Embryonic facial prominence (tissue), 1 donor: Measurements from ENCODE around the gene RBX1.
"Not testable (repeated sequence)": the region's sequence is repeated elsewhere in the genome, so short reads cannot be mapped to it uniquely, and the experiment has no call there.

Experiments used
- DNase-seq: peaks from one replicate; pipeline ENCODE4 v3.0.0-alpha.2; 2016; ENCODE audit errors: extremely low spot score

RBX1 gene

DNA sequence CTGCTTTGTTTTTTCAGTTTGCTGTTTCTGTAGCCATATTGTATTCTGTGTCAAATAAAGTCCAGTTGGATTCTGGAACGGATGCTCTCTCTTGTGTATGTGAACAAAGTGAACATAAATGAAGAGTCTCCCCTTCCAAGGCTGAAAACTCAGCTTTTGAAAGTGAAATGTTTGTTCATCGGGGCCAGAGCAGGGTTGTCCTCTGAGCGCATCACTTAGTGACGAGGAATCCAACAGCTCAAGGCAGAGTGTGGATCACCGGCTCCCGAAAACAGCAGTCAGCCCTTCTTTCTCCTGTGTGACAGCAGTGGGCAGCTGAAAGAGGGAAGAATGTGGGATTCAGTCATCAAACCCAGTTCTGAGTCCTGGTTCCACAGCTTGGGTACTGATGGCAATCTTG is 21.4 kb downstream of the RBX1 start:
- no peak for DNase-seq

DNA sequence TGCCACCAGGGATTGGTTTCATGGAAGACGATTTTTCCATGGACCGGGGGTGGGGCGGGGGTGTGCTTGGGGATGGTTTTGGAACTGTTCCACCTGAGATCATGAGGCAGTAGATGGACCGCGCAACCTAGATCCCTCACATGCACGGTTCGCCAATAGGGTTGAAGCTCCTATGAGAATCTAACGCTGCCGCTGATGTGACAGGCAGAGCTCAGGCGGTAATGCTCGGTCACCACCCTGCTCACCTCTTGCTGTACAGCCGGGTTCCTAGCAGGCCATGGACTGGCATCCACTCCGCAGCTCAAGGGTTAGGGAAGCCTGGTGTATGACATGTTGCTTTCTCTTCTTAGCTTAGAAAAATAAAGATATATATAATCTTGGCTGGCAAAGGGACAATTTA is 22.0 kb downstream of the RBX1 start:
- no peak for DNase-seq

DNA sequence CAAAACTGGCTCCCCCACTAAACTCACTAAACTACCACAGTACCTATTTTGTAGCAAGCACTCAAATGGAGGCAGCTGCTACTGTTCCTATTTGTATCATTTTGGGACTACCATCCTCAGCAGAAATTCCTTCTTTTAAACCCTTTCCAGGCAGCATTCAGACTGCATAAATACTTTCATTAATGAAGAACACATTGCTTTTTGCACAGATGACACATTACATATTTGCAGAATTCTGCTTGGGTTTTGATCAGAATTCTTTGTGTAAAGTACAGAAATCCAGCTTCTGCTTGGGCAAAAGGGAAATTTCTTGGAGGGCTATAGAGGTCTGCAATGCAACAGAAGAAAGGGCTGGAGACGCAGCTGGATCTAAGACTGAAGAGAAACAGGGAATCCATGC is 24.2 kb downstream of the RBX1 start:
- DNase-seq, result no peak

DNA sequence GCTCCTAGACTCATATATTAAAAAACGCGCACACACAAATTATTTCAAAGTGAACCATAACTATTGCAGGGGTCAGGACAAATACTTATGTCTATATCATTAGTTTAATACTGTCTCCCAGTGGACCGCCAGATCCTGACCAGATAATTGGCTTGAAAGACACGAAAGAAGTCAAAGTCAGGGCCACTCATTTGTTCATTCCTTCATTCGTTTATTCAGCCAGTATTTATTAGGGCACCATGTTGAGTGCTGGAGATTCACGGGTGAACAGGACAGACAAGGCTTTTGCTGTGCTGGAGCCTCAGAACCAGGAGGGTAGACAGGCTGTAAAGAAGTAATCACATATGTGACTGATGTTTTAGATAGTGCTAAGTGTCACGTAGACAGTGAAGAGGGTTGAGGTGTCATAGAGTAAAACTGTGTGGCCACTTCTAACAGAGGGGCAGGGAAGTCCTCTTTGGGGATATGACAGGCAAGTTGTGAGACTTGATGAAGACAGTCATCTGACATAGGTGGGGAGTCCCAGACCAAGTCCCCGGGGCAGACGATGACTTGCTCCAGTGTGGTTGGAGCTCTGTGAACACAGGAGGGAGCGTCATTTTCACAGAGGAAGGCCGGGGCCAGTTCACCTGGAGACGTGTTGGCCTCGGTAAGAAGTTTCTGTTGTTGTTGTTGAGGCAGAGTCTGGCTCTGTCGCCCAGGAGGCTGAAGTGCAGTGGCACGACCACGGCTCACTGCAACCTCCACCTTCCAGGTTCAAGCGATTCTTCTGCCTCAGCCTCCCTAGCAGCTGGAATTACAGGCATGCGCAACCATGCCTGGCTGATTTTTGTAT is 25.9 kb downstream of the RBX1 start:
- DNase-seq, result no peak

DNA sequence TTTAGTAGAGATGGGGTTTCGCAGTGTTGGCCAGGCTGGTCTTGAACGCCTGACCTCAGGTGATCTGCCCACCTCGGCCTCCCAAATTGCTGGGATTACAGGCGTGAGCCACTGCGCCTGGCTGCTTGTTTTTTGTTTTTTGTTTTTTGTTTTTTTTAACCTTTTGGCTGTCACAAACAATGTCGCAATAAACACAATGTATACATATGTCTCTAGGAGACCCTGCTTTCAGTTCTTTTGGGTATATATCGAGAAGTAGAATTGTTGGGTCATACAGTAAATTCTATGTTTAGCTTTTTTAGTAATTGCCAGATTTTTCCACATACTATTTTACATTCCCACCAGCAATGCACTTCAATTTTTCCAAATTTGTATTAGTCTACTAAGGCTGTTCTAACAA is 28.0 kb downstream of the RBX1 start:
- no peak for DNase-seq

DNA sequence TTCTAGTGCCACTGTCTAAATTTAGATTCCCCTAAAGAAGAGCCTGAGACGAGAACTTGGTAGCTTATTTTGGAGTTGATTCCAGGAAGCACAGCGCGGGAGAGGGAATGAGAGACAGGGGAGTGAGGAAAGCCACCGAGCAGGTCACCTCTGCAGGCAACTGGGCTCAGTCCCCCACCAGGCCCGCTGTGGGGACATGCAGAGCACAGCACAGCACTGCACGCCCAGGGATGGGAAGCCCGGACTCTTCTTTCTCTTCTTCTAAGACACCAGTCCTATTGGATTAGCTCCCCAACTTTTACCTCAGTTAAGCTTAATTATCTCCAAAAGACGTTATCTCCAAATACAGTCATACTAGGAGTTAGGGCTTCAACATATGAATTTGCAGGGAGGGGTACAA is 28.7 kb downstream of the RBX1 start:
- no peak for DNase-seq

DNA sequence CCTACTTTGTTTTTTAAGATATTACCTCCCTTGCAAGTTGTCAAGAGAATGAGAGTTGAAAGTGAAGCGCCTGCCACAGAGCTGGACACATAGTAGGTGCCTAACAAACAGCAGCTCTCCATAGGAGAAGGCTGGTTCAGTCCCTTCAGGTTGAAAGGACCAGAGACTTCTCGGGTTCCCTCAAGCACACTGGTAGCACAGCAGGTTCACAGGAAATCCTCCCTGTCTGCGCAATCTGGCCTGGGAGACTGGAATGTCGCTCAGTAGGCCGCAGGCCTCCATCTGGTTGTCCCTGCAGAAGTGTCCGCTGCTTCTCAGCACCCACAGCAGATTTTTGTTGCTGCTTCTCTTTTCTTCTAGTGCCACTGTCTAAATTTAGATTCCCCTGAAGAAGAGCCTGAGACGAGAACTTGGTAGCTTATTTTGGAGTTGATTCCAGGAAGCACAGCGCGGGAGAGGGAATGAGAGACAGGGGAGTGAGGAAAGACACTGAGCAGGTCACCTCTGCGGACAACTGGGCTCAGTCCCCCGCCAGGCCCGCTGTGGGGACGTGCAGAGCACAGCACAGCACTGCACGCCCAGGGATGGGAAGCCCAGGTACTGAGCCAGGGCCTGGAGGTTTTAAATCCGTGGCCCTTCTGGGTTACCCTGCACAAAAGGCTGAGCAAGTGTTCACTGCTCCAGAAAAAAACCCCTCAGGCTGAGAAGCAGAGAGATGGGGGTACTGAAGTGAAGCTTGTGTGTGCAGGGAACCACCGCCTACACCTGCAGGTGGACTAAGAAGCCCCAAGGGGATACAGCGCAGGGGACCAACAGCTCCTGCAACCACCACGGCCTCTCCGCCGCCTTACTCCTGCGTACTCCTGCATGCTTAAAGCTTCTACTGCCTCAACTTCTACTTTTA is 31.6 kb downstream of the RBX1 start:
- no peak for DNase-seq

DNA sequence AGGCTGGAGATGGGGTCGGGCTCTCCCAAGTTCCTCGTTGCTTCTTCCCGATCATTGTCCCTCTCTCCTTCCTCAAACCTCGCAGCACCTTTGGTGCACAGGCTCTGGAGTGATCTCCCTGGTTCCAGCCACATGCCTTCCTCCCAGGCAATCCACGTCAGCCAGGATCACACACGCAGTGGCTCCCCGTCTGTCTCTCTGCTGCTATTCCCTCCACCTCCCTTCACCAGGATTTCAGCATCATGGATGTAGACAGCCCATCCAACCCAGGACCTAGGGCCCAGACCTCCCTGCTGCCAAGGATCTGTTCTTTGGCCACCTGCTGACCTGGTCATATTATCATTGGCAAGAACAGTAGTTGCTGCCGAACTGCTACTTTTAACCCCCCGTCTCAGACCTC is 40.1 kb downstream of the RBX1 start:
- no peak for DNase-seq

DNA sequence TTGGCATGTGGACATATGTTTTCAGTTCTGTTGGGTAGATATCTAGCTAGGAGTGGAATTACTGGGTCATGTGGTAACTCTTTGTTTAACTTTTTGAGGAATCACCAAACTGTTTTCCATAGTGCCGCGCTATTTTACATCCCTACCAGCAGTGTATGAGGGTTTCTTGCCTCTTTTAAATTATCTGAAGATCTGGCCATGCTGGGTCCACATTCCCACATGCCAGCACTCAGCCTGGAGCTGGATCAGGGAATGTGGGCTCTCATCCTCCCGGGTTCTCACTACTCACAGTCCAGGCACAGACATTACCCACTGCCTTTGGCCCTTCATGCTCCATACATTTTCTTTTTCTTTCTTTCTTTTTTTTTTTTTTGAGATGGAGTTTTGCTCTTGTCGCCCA is 44.6 kb downstream of the RBX1 start:
- DNase-seq, result no peak

DNA sequence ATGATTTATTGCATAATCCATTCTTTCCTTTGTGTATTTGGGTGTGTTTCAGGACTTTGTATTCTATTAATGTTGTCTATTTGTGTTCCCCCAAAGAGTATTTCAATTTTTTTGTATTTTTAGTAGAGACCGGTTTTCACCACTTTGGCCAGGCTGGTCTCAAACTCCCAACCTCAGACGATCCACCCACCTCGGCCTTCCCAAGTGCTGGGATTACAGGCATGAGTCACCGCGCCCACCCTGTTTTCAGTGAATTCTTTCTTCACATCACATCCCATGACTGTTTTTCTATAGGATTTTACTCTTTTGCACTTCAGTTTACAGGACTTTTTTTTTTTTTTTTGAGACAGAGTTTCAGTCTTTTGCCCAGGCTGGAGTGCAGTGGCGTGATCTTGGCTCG is 46.3 kb downstream of the RBX1 start:
- no peak for DNase-seq

DNA sequence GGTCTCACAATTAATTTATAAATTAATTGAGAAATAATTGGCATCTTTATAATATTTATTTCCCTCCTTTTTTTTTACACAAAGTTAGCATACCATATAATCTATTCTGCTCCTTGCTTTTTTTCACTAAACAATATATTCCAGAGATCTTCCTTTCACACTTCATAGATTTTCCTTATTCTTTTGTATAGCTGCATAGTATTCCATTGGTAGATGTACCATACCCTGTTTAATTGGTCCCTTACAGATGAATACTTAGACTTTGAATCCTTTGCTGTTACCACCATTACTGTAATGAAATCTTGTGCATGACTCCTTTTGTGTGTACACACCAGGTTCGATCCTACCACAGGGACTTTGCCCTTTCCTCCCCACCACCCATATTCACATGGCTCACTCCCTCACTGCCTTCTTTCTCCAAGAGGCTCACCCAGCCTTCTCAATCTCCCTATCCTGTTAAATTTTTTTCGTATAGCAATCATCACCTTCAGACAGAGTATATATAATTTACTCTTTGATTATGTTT is 48.9 kb downstream of the RBX1 start:
- no peak for DNase-seq

DNA sequence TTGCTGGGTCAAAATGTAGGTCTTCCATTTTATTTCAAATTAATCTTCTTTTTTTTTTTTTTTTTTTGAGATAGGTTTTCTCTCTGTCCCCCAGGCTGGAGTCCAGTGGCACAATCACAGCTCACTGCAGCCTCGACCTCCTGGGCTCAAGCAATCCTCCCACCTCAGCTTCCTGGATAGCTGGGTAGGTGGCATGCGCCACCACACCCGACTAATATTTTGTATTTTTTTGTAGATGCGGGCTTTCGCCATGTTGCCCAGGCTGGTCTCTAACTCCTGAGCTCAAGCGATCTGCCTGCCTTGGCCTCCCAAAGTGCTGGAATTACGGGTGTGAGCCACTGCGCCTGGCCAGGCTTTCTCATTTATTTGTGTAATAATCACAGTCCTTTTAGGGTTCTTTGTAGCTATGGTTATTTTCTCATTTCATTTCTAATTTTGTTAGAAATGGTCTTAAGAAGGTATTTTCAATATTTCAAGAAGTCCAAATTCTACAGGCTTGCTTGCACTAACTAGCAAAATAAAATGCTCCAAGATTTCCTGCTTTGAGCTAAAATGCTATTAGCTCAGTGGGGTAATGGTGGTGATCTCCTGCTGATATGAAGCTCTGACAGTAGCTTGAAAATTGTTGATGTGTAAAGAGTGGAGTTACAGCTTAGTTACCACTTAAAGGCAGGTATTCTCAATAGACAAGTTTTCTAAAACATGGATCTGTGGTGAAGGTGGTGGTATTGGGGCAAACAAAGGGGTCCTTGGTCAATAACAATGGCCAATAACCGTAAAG is 50.0 kb downstream of the RBX1 start:
- no peak for DNase-seq

DNA sequence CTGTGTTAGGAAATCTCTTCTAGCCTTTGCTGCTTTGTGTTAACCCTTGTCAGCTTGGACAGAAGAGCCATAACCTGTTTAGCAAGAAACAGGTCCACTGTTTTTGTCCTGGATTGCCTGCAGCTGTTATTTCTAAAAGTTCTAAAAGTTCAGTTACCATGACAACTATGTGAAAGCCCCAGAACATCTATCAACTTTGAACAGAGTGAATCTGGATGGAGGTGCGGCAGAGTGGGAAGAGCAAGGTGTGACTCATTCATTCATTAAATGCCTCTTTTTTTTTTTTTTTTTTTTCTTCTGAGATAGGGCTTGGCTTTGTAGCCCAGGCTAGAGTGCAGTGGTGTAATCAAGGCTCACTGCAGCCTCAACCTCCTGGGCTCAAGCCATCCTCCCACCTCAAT is 50.5 kb downstream of the RBX1 start:
- peak; percentile 46 for DNase-seq

DNA sequence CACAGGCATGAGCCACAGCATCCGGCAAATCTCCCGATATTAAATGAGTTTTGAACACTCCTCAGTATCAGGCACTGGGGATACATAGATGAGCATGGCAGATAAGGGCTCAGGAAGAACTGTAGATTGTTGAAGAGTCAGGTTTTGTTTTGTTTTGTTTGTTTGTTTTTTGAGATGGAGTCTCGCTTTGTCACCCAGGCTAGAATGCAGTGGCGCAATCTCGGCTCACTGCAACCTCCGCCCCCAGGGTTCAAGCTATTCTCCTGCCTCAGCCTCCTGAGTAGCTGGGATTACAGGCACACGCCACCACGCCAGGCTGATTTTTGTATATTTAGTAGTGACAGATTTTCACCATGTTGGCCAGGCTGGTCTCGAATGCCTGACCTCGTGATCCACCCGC is 51.2 kb downstream of the RBX1 start:
- not testable (repeated sequence) for DNase-seq

DNA sequence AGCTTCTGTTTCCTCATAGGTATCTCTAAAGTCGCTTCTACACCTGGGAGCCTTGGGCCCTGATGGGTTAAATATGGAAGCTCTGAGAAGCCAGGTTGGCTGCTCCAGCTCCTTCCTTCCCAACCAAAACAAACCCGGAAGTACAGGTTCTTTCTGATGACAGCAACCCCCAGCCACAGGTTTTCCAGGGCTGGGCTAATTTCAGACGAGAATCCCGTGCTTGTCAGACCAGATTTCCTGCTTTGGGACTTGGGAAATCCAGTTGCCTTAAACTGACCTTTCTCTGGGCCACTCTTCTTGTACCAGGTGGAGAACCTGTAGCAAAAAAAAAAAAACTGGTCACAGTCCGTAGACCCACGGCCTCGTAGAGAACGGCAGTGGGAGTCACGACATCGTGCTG is 51.9 kb downstream of the RBX1 start:
- DNase-seq, result no peak

DNA sequence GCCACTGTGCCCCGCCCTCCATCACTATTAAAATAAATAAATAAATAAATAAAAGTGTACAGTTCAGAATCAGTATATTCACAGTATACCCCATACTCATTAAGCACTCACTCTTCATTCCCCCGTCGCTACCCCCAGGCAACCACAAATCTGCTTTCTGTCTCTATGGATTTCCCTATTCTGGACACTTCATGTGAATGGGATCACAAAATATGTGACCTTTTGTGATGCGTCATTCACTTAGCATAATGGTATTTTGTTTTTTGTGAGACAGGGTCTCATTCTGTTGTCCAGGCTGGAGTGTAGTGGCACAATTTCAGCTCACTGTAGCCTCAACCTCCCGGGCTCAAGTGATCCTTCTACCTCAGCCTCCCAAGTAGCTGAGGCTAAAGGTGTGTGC is 52.8 kb downstream of the RBX1 start:
- no peak for DNase-seq

DNA sequence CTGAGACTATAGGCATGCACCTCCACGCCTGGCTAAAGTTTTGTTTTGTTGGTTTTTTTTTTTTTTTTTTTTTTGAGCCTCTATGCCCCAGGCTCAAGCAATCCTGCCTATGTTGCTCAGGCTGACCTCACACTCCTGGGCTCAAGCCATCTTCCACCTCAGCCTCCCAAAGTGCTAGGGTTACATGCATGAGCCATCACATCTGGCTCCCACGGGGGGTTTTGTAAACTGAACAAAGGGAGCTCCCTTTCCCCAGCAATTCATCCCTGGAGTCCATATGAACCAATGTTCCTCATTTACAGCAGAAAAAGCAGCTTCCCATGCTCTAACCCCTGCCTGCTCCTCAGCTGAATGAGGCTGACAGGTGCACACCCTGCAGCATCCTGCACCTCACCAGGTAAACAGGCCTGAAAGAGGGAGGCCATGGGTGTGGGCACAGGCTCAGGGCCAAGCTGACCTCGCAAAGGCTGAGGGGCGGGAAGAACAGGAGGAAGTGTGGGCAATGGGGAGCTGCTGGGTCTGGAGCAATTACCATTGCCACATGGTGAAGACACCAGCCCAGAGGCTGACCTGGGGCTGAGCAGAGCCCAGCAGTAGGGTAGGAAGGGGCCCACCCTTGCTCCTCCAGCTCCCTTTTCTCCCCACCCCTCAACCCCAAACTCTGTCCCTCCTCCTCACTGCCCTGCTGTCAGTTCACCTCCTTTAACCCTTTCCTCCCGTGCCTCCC is 58.2 kb downstream of the RBX1 start:
- no peak for DNase-seq

DNA sequence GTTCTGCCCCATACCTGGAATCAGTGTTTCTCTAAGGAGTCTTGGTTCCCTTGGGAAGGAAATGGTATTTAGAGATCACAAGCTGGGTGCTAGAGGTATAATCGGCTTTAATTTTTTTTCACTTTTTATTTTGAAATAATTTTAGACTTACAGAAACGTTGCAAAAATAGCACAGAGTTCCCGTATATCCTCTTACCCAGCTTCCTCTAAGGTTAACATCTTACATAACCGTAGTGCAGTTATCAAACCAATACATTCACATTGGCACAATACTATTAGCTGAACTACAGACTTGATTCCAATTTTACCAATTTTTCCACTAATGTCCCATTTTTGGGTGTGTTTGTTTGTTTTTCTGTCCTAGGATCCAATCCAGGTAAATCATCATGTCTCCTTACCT is 63.8 kb downstream of the RBX1 start:
- DNase-seq, result no peak

DNA sequence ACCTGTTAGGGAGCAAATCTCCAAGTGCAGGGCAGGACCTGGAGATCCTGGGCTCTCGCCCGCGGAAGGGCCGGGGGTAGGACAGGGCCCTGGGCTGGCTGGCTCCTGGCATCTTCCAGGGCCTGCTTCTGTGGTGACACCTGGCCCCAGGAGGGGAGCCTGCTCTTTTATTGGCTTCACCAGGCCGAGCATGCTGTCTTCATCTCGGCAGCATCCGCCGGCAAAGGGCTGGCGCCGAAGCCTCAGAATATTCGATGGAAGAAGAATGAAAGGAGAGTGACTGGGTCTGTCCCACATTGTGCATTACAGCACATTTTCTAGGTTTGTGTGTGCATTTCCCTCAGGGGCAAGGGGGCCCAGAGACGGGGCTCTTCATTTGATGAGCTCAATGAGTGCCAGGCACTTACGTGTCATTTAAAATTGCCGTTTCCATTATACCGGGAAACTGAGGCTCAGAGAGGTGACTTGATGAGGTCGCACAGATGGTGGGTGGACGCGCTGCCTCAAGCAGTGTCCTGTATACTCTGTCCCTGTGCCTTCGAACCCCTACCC is 70.0 kb downstream of the RBX1 start:
- peak; percentile 10 for DNase-seq

DNA sequence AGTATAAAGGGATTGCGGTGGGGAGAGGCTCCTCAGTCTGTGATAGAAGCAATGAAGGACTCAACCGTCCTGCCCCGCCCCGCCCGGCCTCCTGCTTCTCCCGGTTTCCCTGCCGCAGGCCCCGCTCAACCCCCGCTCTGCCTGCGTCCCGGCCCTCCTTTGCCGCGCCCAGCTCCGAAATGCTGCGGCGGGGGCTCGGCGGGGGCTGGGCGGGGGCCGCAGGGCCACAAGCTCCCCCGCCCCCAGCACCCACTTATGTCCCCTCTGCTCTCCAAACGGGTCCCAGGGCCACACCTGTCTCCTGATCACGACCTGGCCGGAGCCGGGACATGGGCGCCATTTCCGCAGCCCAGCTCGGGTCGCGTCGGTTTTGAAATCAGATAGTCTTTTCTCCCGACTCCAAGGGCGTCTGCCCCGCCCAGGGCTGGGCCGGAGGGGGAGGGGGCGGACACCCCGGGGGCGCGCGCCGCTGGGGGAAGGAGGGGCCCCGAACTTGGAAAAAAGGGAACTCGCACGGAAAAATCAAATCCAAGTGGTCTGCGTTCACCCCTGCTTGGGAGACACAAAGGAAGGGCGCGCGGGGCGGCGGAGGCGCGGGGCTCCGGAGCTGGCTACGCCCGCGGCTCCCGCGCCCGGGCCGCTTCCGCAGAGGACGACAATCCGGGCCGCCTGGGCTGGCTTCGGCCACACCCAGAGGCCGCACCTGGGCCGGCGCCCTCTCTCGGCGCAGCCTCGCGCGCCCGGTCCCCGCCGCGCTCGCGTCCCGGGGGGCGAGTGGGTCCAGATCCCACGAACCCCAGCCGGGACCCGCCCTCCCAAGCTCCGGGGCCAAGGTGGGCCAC is 70.7 kb downstream of the RBX1 start:
- peak; percentile 58 for DNase-seq
